Measurements from ENCODE around the gene ARHGEF16. TPM values are rescaled to one million over a fixed set of nuclear protein-coding genes. Genes with fewer than 3 reads are reported as not detected.

The ARHGEF16 gene
- total RNA-seq, 1 donor from 2014 or later: not detected

DNA sequence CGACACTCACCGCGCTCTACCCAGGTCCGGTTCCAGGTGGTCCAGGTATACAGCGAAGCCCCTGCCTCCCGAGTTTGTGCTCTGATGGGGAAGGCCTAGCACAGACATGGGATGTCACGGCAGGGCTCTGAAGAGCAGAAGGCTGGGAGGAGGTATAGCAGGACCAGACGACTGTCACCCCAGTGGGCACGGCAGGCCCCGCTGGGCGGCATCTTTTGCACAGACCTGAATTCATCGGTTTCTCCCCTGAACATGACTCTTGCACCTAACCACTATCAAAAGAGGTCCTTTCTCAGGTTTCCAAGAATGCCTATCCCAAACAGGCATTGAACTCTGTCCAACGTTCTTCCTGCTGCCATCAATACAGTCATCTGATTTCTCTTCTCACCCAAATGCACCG lies 30.6 kb downstream of the ARHGEF16 start:
- intact Hi-C loops (cut with micrococcal nuclease): no loop called here
- no peak overlapping the region for H3K27ac Mint-ChIP-seq
- H3K36me3 Mint-ChIP-seq (ENCODE audit: low read depth): no peaks in the 10 kb centered on the region
- peaks cover 4% of the 10 kb centered on the region for H3K27me3 Mint-ChIP-seq
- peaks cover 13% of the 10 kb centered on the region for H3K9me3 Mint-ChIP-seq
- ATAC-seq (ENCODE audit: low read depth) (no peak), DNase-seq (no peak)
- TF ChIP-seq, protein P1, sequence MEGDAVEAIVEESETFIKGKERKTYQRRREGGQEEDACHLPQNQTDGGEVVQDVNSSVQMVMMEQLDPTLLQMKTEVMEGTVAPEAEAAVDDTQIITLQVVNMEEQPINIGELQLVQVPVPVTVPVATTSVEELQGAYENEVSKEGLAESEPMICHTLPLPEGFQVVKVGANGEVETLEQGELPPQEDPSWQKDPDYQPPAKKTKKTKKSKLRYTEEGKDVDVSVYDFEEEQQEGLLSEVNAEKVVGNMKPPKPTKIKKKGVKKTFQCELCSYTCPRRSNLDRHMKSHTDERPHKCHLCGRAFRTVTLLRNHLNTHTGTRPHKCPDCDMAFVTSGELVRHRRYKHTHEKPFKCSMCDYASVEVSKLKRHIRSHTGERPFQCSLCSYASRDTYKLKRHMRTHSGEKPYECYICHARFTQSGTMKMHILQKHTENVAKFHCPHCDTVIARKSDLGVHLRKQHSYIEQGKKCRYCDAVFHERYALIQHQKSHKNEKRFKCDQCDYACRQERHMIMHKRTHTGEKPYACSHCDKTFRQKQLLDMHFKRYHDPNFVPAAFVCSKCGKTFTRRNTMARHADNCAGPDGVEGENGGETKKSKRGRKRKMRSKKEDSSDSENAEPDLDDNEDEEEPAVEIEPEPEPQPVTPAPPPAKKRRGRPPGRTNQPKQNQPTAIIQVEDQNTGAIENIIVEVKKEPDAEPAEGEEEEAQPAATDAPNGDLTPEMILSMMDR (IDR thresholded peaks at IDR 0.05): no peak
- H3K4me1 Mint-ChIP-seq: no peaks in the 10 kb centered on the region
- no peak overlapping the region for H3K4me3 Mint-ChIP-seq
- POLR2A ChIA-PET: no interaction called here
- CTCF ChIA-PET: interaction anchor here (2.7 kb wide), 1 partner anchor 32 kb away, joined by 6 read pairs; no protein-coding TSS in a partner anchor

DNA sequence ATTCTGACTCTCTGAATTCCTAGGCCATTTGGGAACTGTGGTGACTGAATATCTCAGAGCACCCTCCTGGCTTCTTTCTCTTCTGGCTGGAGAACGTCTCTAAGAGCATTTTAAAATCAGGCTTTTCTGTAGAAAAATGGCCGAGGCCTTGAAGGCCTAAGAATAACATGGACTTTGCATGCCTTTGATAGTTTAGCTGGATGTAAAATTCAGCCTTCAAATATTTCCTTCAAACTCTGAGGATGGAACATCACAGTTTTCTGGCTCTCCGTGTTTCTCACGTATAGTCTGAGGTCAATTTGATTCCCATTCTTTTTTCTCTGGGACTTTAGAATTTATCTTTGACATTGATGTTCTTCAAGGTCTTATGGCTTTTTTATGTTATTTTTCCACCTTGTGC lies 34.0 kb downstream of the ARHGEF16 start:
- DNase-seq: no peak
- TF ChIP-seq, protein P1 (IDR thresholded peaks at IDR 0.05): no peak
- no peak overlapping the region for H3K27ac Mint-ChIP-seq
- H3K4me3 Mint-ChIP-seq: no peak overlapping the region
- ChIA-PET POLR2A (no interaction called here), CTCF (interaction anchor here (2.0 to 2.3 kb wide), 2 partner anchors 36 to 132 kb away, joined by 6 to 11 read pairs; no protein-coding TSS in a partner anchor)
- intact Hi-C loops (cut with micrococcal nuclease): no loop called here
- H3K27me3 Mint-ChIP-seq: peaks cover 4% of the 10 kb centered on the region
- H3K9me3 Mint-ChIP-seq: peaks cover 13% of the 10 kb centered on the region
- no peak for ATAC-seq (ENCODE audit: low read depth)
- peaks cover 6% of the 10 kb centered on the region for H3K4me1 Mint-ChIP-seq
- H3K36me3 Mint-ChIP-seq (ENCODE audit: low read depth): no peaks in the 10 kb centered on the region

DNA sequence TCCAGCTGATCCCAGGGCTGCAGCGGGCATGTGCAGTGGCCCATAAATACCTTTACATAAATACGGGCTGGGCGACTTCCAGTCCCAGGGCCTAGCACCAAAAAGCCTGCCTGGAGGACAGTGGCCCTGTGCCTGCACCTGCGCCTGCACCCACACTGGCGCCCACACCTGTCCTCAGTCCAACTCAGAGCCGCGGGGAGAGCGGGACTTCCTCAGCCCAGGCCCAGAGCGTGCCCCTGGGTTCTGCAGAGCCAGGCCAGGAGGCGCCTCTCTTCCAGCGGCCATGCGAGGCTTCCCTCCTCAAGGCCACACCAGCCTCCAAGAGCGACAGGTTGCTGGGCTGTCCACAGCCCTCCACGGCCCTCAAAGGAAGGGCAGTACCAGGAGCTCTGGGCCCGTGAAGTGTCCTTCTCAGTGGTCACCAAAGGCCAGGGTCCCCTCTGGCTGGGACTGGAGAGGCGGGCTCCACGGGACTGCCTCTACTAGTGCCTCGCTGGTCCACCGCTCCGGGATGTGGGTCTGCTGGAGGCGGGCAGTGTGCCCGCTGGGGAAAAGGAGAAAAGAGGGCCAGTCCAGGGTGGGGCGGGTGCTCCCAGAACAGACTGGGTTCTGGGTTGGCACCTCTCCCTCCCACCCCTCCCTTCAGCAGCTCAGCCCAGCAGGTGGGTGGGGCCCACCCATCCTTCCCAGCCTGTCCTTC lies 35.7 kb downstream of the ARHGEF16 start:
- Mint-ChIP-seq H3K27ac (no peak overlapping the region), H3K4me1 (peaks cover 6% of the 10 kb centered on the region), H3K9me3 (peaks cover 13% of the 10 kb centered on the region), H3K27me3 (no peaks in the 10 kb centered on the region), H3K36me3 (ENCODE audit: low read depth) (no peaks in the 10 kb centered on the region), H3K4me3 (no peak overlapping the region)
- TF ChIP-seq, protein P1 (IDR thresholded peaks at IDR 0.05): no peak
- no peak for DNase-seq
- ATAC-seq (ENCODE audit: low read depth): no peak
- POLR2A ChIA-PET: no interaction called here
- intact Hi-C loops (cut with micrococcal nuclease): loop anchor here (5.0 kb wide), 1 partner anchor 1078 kb away; the partner anchor contains the start of gene PEX10
- CTCF ChIA-PET: interaction anchor here (0.9 to 1.6 kb wide), 4 partner anchors 127 to 234 kb away, joined by 3 to 21 read pairs (median 8); no protein-coding TSS in a partner anchor

DNA sequence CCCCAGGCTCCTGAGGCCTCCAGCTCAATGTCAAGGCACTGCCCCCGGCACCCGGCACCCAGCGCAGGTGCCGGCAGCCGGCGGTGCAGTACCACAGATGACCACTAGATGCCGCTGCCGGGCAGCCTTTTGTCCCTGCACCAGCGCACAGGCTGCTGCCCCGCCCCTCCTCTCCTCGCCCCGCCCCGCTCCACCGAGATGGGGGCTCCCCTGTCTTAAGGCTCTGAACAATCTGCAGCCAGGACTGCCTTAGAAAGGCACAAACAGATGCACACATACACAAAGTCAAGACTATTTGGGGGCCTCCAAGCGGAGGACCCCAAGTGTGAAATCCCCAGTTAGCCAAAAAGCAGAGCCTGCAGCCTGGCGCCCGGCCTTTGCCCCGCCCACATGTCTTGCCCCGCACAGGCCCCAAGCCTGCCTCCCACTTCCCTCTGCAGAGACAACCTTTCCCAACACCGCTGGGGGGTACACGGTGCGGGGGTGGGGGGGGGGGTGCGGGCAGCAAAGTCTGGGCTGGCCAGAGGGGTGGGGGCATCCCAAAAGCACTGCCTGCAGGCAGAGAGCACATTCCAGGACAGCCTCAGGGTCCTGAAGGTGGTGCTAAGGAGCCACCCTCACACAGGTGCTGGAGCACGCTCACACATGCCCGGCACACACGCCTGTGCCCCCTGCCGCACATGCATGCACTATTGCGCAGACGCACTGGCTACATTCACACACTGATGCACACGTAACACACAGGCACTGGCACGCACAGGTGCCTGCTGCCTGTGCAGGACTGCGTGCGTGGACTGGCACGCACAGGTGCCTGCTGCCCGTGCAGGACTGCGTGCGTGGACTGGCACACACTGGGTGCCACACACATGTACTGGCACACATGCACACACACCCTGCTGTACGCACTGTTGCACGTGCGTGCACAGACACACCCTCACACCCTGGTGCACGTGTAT lies 37.1 kb downstream of the ARHGEF16 start:
- Mint-ChIP-seq H3K27ac (no peak overlapping the region), H3K27me3 (no peaks in the 10 kb centered on the region), H3K9me3 (peaks cover 13% of the 10 kb centered on the region), H3K4me1 (peaks cover 6% of the 10 kb centered on the region), H3K4me3 (peak overlapping the region; percentile 66), H3K36me3 (ENCODE audit: low read depth) (no peaks in the 10 kb centered on the region)
- POLR2A ChIA-PET: interaction anchor here (0.6 kb wide), 1 partner anchor 162 kb away, joined by 3 read pairs; no protein-coding TSS in a partner anchor
- TF ChIP-seq, protein P1 (IDR thresholded peaks at IDR 0.05): peak; percentile 93
- intact Hi-C loops (cut with micrococcal nuclease): loop anchor here (1.0 to 5.0 kb wide), 6 partner anchors 40 to 1079 kb away; partner anchors contain the start of genes LRRC47 and PEX10
- DNase-seq (peak; percentile 89), ATAC-seq (ENCODE audit: low read depth) (peak; percentile 98)
- CTCF ChIA-PET: interaction anchor here (0.6 to 1.6 kb wide), 8 partner anchors 124 to 236 kb away, joined by 3 to 21 read pairs (median 6); no protein-coding TSS in a partner anchor

Data from activated B cell treated with CpG ODN at 0.5 μM for 24 hours (primary cell).